Measurements from ENCODE around the gene MAD1L1.
"Not testable (repeated sequence)": the region's sequence is repeated elsewhere in the genome, so short reads cannot be mapped to it uniquely, and the experiment has no call there.

MAD1L1 gene

DNA sequence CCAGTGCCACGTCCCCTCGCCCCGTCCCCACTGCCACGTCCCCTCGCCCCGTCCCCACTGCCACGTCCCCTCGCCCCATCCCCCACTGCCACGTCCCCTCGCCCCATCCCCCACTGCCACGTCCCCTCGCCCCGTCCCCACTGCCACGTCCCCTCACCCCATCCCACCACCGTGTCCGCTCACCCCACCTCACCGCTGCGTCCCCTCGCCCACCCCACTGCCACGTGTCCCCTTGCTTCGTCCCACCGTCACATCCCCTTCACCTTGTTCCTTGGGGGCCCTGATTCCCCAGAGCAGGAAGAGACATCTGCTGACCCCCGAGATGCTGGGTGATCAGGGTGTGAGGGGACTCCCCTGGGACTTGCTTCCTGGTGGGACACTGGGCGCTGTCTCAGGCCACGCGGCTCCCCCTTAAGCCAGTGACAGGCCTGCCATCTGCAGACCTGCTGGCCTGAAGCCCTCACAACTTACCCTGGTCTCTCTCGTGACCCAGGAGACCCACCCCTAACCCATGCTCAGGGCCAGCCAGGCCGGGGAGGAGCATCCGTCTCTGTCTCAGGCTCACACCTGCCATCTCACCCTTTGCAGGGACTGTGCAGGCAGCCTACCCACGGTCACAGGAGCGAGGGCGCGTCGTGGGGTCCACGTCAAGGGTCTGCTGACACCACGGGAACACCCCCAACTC lies 302.2 kb downstream of the MAD1L1 start:
- Histone ChIP-seq H3K36me3 (ENCODE audit: control insufficient read depth, insufficient read depth, low read length) (peaks cover 36% of the 10 kb centered on the region), H3K27me3 (replicated peaks; ENCODE audit: control insufficient read depth, insufficient read depth, low read length, poor library complexity, severe bottlenecking) (no peaks in the 10 kb centered on the region), H3K27ac (ENCODE audit: insufficient read depth, low read length, poor library complexity, severe bottlenecking) (no peak overlapping the region), H3K9me3 (ENCODE audit: control insufficient read depth, low read length) (no peaks in the 10 kb centered on the region), H3K4me1 (ENCODE audit: control insufficient read depth, insufficient read depth, low read length, poor library complexity, severe bottlenecking) (peaks cover 18% of the 10 kb centered on the region), H3K4me3 (ENCODE audit: insufficient read depth, low read depth, low read length, poor library complexity, severe bottlenecking) (no peak overlapping the region)
- no peak for DNase-seq

DNA sequence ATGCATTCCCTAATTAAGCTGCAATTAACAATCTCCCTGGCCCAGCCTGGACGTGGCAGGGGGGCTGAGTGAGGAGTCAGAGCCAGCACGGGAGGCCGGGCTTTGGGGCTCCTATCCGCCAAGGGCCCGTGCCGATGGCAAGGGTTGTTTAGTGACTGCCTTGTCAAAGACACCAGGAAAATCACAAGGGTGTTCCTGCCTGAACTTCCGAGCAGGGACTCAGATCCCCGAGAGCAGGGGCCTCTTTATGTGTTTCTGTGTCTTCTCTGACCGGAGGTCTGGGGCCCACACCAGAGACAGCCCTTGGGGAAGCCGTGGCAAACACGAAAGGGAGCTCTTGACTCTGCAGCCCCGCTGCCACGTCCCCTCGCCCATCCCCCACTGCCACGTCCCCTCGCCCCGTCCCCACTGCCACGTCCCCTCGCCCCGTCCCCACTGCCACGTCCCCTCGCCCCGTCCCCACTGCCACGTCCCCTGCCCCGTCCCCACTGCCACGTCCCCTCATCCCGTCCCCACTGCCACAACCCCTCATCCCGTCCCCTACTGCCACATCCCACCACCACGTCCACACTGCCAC lies 303.3 kb downstream of the MAD1L1 start:
- not testable (repeated sequence) for H3K9me3 ChIP-seq (ENCODE audit: control insufficient read depth, low read length); DNase-seq; H3K27ac ChIP-seq (ENCODE audit: insufficient read depth, low read length, poor library complexity, severe bottlenecking); H3K4me3 ChIP-seq (ENCODE audit: insufficient read depth, low read depth, low read length, poor library complexity, severe bottlenecking); H3K27me3 ChIP-seq (replicated peaks; ENCODE audit: control insufficient read depth, insufficient read depth, low read length, poor library complexity, severe bottlenecking)
- Histone ChIP-seq H3K36me3 (ENCODE audit: control insufficient read depth, insufficient read depth, low read length) (peaks cover 31% of the 10 kb centered on the region), H3K4me1 (ENCODE audit: control insufficient read depth, insufficient read depth, low read length, poor library complexity, severe bottlenecking) (peaks cover 26% of the 10 kb centered on the region)

DNA sequence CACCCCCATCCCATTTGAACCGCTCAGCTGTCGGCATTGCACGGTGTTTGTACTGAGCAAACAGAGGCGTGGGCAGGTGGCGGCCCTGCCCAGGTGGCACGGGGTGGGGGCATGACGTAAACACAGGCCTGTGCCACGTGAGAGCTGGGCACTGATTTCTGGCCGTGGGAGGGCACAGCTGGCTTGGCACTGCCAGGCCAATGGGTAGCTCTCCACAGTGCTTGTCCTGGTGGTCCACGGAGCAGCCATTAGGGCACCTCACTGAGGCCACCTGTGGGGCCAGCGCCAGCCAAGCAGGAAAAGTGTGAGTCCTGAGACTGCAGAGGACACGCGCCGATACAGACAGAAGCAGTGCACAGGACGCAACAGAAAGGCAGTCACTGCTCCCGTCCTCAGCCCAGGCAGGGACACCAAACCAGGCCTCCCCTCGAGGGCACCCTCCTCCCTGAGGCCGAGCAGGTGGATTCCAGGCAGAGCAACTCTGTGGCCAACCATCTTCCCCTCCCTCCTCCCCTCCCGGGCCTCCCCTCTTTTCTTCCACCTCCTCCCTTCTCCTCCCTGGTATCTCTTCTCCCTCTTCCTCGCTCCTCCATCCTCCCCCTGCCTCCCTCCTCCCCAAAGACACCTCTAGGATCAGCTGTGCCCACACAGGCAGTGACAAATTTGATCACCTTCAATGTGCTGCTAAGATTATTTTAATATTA lies 303.9 kb downstream of the MAD1L1 start:
- Histone ChIP-seq H3K4me3 (ENCODE audit: insufficient read depth, low read depth, low read length, poor library complexity, severe bottlenecking) (no peak overlapping the region), H3K27ac (ENCODE audit: insufficient read depth, low read length, poor library complexity, severe bottlenecking) (no peak overlapping the region), H3K9me3 (ENCODE audit: control insufficient read depth, low read length) (no peaks in the 10 kb centered on the region), H3K4me1 (ENCODE audit: control insufficient read depth, insufficient read depth, low read length, poor library complexity, severe bottlenecking) (peaks cover 31% of the 10 kb centered on the region), H3K27me3 (replicated peaks; ENCODE audit: control insufficient read depth, insufficient read depth, low read length, poor library complexity, severe bottlenecking) (no peaks in the 10 kb centered on the region), H3K36me3 (ENCODE audit: control insufficient read depth, insufficient read depth, low read length) (peaks cover 25% of the 10 kb centered on the region)
- DNase-seq, result no peak

DNA sequence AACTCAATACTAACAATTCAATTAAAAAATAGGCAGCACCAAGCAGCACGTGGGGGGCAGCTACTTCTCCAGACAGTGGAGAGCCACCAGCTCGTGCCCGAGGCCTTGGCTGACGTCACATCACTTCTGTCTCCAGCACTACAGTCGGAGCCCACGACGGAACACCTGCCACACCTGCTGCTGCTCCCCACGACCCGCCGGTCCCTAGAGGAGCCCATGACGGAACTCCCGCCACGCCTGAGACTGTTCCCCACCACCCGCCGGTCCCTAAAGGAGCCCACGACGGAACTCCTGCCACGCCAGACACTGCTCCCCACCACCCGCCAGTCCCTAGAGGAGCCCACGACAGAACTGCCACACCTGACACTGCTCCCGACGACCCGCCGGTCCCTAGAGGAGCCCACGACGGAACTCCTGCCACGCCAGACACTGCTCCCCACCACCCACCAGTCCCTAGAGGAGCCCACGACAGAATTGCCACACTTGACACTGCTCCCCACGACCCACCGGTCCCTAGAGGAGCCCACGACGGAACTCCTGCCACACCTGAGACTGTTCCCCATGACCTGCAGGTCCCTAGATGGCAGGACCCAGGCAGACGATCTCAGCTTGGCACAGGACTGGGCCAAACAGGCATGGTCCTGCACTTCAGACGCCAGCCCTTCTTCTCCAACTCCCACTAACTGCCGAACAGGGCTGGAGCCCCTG lies 304.7 kb downstream of the MAD1L1 start:
- no peak overlapping the region for H3K27ac ChIP-seq (ENCODE audit: insufficient read depth, low read length, poor library complexity, severe bottlenecking)
- H3K27me3 ChIP-seq (replicated peaks; ENCODE audit: control insufficient read depth, insufficient read depth, low read length, poor library complexity, severe bottlenecking), result no peaks in the 10 kb centered on the region
- H3K4me1 ChIP-seq (ENCODE audit: control insufficient read depth, insufficient read depth, low read length, poor library complexity, severe bottlenecking), result peaks cover 34% of the 10 kb centered on the region
- no peak overlapping the region for H3K4me3 ChIP-seq (ENCODE audit: insufficient read depth, low read depth, low read length, poor library complexity, severe bottlenecking)
- peaks cover 18% of the 10 kb centered on the region for H3K36me3 ChIP-seq (ENCODE audit: control insufficient read depth, insufficient read depth, low read length)
- no peak for DNase-seq
- H3K9me3 ChIP-seq (ENCODE audit: control insufficient read depth, low read length), result no peaks in the 10 kb centered on the region

DNA sequence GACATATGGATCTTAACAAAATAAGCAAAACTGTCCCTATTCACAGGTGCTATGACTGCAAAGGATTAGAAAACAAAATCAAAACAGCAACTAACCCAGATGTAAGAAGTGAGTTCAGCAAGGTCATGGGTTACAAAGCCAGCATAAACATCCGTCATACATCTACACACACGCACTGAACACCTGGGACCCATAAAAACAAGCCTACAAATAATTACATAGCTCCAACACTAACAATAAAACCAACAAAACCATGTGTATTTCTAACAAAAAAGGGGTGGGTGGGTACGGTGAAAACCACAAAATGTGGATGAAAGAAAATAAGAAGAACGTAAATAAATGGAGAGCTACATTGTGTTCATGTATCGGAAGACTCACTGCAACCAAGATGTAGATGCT lies 305.8 kb downstream of the MAD1L1 start:
- Histone ChIP-seq H3K9me3 (ENCODE audit: control insufficient read depth, low read length) (no peaks in the 10 kb centered on the region), H3K36me3 (ENCODE audit: control insufficient read depth, insufficient read depth, low read length) (peaks cover 8% of the 10 kb centered on the region), H3K4me3 (ENCODE audit: insufficient read depth, low read depth, low read length, poor library complexity, severe bottlenecking) (no peak overlapping the region), H3K27me3 (replicated peaks; ENCODE audit: control insufficient read depth, insufficient read depth, low read length, poor library complexity, severe bottlenecking) (no peaks in the 10 kb centered on the region), H3K27ac (ENCODE audit: insufficient read depth, low read length, poor library complexity, severe bottlenecking) (peak overlapping the region; percentile 70), H3K4me1 (ENCODE audit: control insufficient read depth, insufficient read depth, low read length, poor library complexity, severe bottlenecking) (peaks cover 39% of the 10 kb centered on the region)
- DNase-seq, result no peak

DNA sequence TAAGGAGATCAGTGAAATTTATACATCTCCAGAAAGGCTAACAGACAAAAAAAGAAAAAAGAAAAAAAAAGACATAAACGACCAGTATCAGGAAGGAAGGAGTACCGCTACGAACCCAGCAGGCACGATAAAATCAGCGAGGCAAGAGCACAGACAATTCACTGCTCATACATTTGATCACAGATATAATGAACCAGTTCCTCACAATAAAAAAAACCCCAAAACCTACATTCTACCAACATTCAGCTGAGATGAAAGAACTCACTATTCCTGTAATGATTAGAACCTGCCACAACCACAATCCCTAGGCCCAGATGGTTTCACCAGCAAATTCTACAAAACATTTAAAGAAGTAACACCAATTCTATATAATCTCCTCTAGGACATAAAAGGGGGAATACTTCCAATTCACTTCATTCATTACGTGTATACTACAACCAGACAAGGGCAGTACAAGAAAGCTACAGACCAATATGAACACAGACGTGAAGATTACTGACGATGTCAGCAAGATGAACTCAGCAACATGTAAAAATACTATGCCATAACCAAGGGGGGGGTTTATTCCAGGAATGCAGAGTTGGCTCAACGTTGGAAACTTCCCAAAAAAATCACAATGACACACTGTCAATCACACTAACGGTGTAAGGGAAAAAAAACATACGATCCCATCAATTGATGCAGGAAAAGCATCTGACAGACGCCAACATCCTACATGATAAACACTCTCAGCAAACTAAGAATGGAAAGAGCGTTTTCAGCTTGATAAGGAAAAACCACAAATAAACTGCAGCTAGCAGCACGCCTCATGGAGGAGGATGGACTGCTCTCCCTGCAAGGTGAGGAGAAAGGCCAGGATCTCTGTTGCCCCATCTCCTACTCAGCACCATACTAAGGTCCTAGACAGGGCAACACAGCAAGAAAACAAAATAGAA lies 306.5 kb downstream of the MAD1L1 start:
- peak in 1 of 3 donors; percentile 36 for DNase-seq
- H3K36me3 ChIP-seq (ENCODE audit: control insufficient read depth, insufficient read depth, low read length), result peaks cover 4% of the 10 kb centered on the region
- peak overlapping the region; percentile 5 for H3K4me3 ChIP-seq (ENCODE audit: insufficient read depth, low read depth, low read length, poor library complexity, severe bottlenecking)
- H3K4me1 ChIP-seq (ENCODE audit: control insufficient read depth, insufficient read depth, low read length, poor library complexity, severe bottlenecking), result peaks cover 39% of the 10 kb centered on the region
- no peaks in the 10 kb centered on the region for H3K27me3 ChIP-seq (replicated peaks; ENCODE audit: control insufficient read depth, insufficient read depth, low read length, poor library complexity, severe bottlenecking)
- peak overlapping the region; percentile 70 for H3K27ac ChIP-seq (ENCODE audit: insufficient read depth, low read length, poor library complexity, severe bottlenecking)
- no peaks in the 10 kb centered on the region for H3K9me3 ChIP-seq (ENCODE audit: control insufficient read depth, low read length)

DNA sequence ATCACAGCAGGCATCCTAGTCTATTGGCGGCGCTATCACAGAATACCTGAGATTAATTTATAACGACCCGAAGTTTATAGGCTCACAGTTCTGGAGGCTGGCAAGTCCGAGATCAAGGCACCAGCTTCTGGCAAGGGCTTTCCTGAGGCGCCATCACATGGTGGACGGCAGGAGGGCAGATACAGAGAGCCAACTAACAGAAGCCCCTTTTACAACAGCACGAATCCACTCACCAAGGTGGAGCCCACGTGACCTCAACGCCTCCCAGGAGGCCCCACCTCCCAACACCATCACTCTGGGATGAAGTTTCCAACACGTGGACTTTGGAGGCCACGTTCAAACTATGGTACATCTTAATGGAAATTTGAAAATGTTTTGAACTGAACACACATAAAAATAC lies 307.4 kb downstream of the MAD1L1 start:
- Histone ChIP-seq H3K27me3 (replicated peaks; ENCODE audit: control insufficient read depth, insufficient read depth, low read length, poor library complexity, severe bottlenecking) (no peaks in the 10 kb centered on the region), H3K4me1 (ENCODE audit: control insufficient read depth, insufficient read depth, low read length, poor library complexity, severe bottlenecking) (peaks cover 46% of the 10 kb centered on the region), H3K9me3 (ENCODE audit: control insufficient read depth, low read length) (no peaks in the 10 kb centered on the region), H3K4me3 (ENCODE audit: insufficient read depth, low read depth, low read length, poor library complexity, severe bottlenecking) (peak overlapping the region; percentile 5), H3K36me3 (ENCODE audit: control insufficient read depth, insufficient read depth, low read length) (no peaks in the 10 kb centered on the region), H3K27ac (ENCODE audit: insufficient read depth, low read length, poor library complexity, severe bottlenecking) (peak overlapping the region; percentile 70)
- no peak for DNase-seq

DNA sequence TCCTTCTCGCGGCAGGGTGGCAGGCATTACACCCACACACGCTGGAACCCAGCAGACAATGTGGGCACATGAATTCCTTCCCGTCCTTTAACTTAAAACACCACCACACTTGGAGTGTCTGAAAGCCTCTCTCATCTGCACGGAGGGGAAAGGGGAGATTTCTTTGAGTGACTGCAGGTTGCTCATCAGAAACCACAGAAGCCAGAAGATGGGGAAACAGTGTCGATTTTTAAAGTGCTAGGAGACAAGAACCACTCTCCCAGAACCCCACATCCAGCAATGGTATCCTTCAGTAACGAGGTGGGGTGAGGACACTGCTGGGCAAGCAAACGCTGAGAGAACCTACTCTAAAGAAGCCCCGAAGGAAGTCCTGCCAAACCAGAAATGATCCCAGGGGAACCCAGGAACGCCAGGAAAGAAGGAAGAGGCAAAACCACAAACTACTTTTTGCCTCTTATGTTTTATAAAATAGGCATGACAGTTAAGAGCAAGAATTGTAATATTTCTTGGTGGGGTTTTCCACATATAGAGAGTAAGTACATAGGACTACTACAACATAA lies 308.4 kb downstream of the MAD1L1 start:
- Histone ChIP-seq H3K4me1 (ENCODE audit: control insufficient read depth, insufficient read depth, low read length, poor library complexity, severe bottlenecking) (peaks cover 56% of the 10 kb centered on the region), H3K9me3 (ENCODE audit: control insufficient read depth, low read length) (no peaks in the 10 kb centered on the region), H3K4me3 (ENCODE audit: insufficient read depth, low read depth, low read length, poor library complexity, severe bottlenecking) (no peak overlapping the region), H3K27ac (ENCODE audit: insufficient read depth, low read length, poor library complexity, severe bottlenecking) (no peak overlapping the region), H3K36me3 (ENCODE audit: control insufficient read depth, insufficient read depth, low read length) (no peaks in the 10 kb centered on the region), H3K27me3 (replicated peaks; ENCODE audit: control insufficient read depth, insufficient read depth, low read length, poor library complexity, severe bottlenecking) (no peaks in the 10 kb centered on the region)
- no peak for DNase-seq

Data from effector memory CD4-positive, alpha-beta T cell (primary cell).